K562 (cell line): ENCODE results near the gene SPTBN4. TPM values are rescaled to one million over a fixed set of nuclear protein-coding genes. Genes with fewer than 3 reads are reported as not detected.
A peak's percentile ranks its signal among the peaks of the same experiment; 100 is the strongest.

Experiments
- ATAC-seq: fragments of 200-7000 bp; cut with Tn5 transposase; 3 replicates; pipeline ENCODE4 v1.9.1; 2020; ENCODE audit warnings: moderate library complexity
- BruUV-seq: library from RNA; stranded (reverse); fragments of 400-500 nt; replicated peaks from 2 replicates; lab custom pipeline; 2021; lab: Mats Ljungman, UMichigan
- CTCF ChIA-PET: fragments of 300-600 bp; formaldehyde crosslinking; extraction: SDS; loops from one replicate; lab custom pipeline; 2021; ENCODE audit warnings: low intra/inter-chr PET ratio; lab: Yijun Ruan, JAX
- POLR2A ChIA-PET: fragments of 300-600, 350-650 bp; sonication (Branson Sonifier 250); formaldehyde crosslinking; extraction: SDS; loops from one replicate; lab custom pipeline; 2021; ENCODE audit warnings: antibody characterized with exemption, inconsistent platforms; lab: Yijun Ruan, JAX
- DNase-seq, 4 experiments: peaks; one replicate each; pipeline versions ENCODE4 v3.0.0 to v3.0.0-alpha.2; 2011 to 2018; ENCODE audit warnings: low spot score in 3 of 4, mixed read lengths in 3 of 4; ENCODE audit errors: extremely low read depth in 1 of 4
- FAIRE-seq: peaks from 2 replicates; lab custom pipeline; 2011; peaks lifted over from hg19 to GRCh38; lab: Jason Lieb, UNC
- H2AFZ ChIP-seq: 2 replicates; pipeline ENCODE4 v1.6.0; 2011; ENCODE audit warnings: low read depth, low read length, control low read depth, inconsistent platforms
- H3K27ac ChIP-seq: fragments of 200-600 bp; 3 replicates; pipeline ENCODE4 v1.8.0; 2011; ENCODE audit warnings: low read depth, mild to moderate bottlenecking, control low read depth, inconsistent platforms, low read length, moderate library complexity, mixed read lengths; ENCODE audit errors: extremely low read depth
- H3K27me3 ChIP-seq, 2 experiments: fragments of 300-600 bp in 1 of 2; 2 replicates in 1 of 2; 3 replicates in 1 of 2; pipeline versions ENCODE4 v1.6.0 to v1.8.0; 2011; ENCODE audit warnings: inconsistent platforms in 2 of 2, low read length in 2 of 2, mild to moderate bottlenecking in 1 of 2, mixed read lengths in 1 of 2, moderate library complexity in 1 of 2; ENCODE audit not compliant: control insufficient read depth in 2 of 2, insufficient read depth in 2 of 2
- H3K36me3 ChIP-seq: fragments of 300-600 bp; 3 replicates; pipeline ENCODE4 v1.8.0; 2011; ENCODE audit warnings: mild to moderate bottlenecking, low read length, inconsistent platforms; ENCODE audit not compliant: control insufficient read depth, insufficient read depth
- H3K4me1 ChIP-seq, 2 experiments: fragments of 200-600 bp in 1 of 2; replicated peaks in 1 of 2; 2 replicates in 1 of 2; 3 replicates in 1 of 2; pipeline versions ENCODE4 v1.5.1 to v1.8.0; 2011; ENCODE audit warnings: inconsistent platforms in 2 of 2, low read length in 2 of 2, mild to moderate bottlenecking in 1 of 2, mixed read lengths in 1 of 2, moderate library complexity in 1 of 2; ENCODE audit not compliant: control insufficient read depth in 2 of 2, insufficient read depth in 2 of 2
- H3K4me2 ChIP-seq: 2 replicates; pipeline ENCODE4 v1.6.1; 2011; ENCODE audit warnings: low read length, control low read depth, inconsistent platforms, mixed read lengths; ENCODE audit not compliant: insufficient read depth
- H3K4me3 ChIP-seq: fragments of 200-600 bp; sonication (generic), shearing (Covaris generic); 2 replicates; pipeline ENCODE4 v1.5.1; 2016; ENCODE audit warnings: control low read depth, inconsistent platforms
- H3K79me2 ChIP-seq: fragments of 200-600 bp; 3 replicates; pipeline ENCODE4 v1.8.0; 2011; ENCODE audit warnings: low read length, inconsistent platforms; ENCODE audit not compliant: control insufficient read depth, insufficient read depth
- H3K9ac ChIP-seq, 2 experiments: 2 replicates each; pipeline versions ENCODE4 v1.6.0 to v1.6.1; 2011; ENCODE audit warnings: low read depth in 2 of 2, low read length in 2 of 2, control low read depth in 1 of 2, inconsistent platforms in 1 of 2, mild to moderate bottlenecking in 1 of 2, mixed read lengths in 1 of 2; ENCODE audit not compliant: insufficient read depth in 1 of 2
- H3K9me1 ChIP-seq: one replicate; pipeline ENCODE4 v1.6.0; 2011; ENCODE audit warnings: inconsistent platforms, mild to moderate bottlenecking, low read length, moderate library complexity; ENCODE audit not compliant: control insufficient read depth, insufficient read depth
- H3K9me3 ChIP-seq: replicated peaks from 2 replicates; pipeline ENCODE4 v1.5.1; 2011; ENCODE audit warnings: low read depth, low read length, inconsistent platforms; ENCODE audit not compliant: control insufficient read depth, insufficient read depth
- H4K20me1 ChIP-seq: replicated peaks from 2 replicates; pipeline ENCODE4 v1.6.1; 2011; ENCODE audit warnings: low read length, inconsistent platforms, mixed read lengths; ENCODE audit not compliant: control insufficient read depth, insufficient read depth
- CREM ChIP-seq: IDR thresholded peaks from 2 replicates; pipeline ENCODE4 v1.6.1; 2014; ENCODE audit warnings: antibody characterized with exemption, low read depth
- CTCF ChIP-seq, 3 experiments: IDR thresholded peaks in 2 of 3; conservative IDR thresholded peaks in 1 of 3; 2 replicates each; pipeline ENCODE4 v1.5.1; 2011 to 2012; ENCODE audit warnings: low read length in 3 of 3, mild to moderate bottlenecking in 3 of 3, control low read depth in 2 of 3, improper control_type of control experiment in 1 of 3, inconsistent platforms in 1 of 3, low read depth in 1 of 3, mixed read lengths in 1 of 3, moderate library complexity in 1 of 3; ENCODE audit not compliant: insufficient read depth in 2 of 3
- NRF1 ChIP-seq, 2 experiments: fragments of 450-650 bp; IDR thresholded peaks in 1 of 2; conservative IDR thresholded peaks in 1 of 2; 2 replicates each; pipeline ENCODE4 v1.6.1; 2014; ENCODE audit warnings: mild to moderate bottlenecking in 2 of 2
- RAD21 ChIP-seq, 2 experiments: fragments of 250-450 bp in 1 of 2; fragments of 450-650 bp in 1 of 2; sonication (Bioruptor Pico) in 1 of 2; formaldehyde crosslinking in 1 of 2; IDR thresholded peaks in 1 of 2; conservative IDR thresholded peaks in 1 of 2; 2 replicates each; pipeline versions ENCODE4 v1.4.0 to v1.8.0; 2020 to 2022; ENCODE audit warnings: mild to moderate bottlenecking in 2 of 2, moderate library complexity in 1 of 2
- ZNF76 ChIP-seq: fragments of 250-450 bp; sonication (Bioruptor Pico); IDR thresholded peaks from 2 replicates; pipeline ENCODE4 v1.4.0; 2020; ENCODE audit warnings: mild to moderate bottlenecking, moderate library complexity, borderline replicate concordance
- WGBS: fragments of 100-300 bp; shearing (Covaris generic); methylation state at CpG from one replicate; pipeline ENCODE4 v1.1.6; 2016; ENCODE audit warnings: low coverage, mixed read lengths; ENCODE audit not compliant: insufficient coverage; ENCODE audit errors: missing lambda C conversion rate; 5-methylcytosine and 5-hydroxymethylcytosine counted together
- in situ Hi-C: fragments of 300-500 bp; cut with MboI; formaldehyde crosslinking; loops from 4 replicates; pipeline ENCODE4 v1.15.0; 2018; ENCODE audit warnings: inconsistent platforms, mixed read lengths
- intact Hi-C: fragments of 100-400 bp; cut with micrococcal nuclease; formaldehyde crosslinking; loops from 2 replicates; pipeline ENCODE4 v1.14.2; 2022
- polyA plus RNA-seq, 8 experiments: library from polyadenylated mRNA; depleted of rRNA in 4 of 8; stranded (reverse) in 5 of 8; unstranded in 3 of 8; fragments of >200 nt; fragmentation: Nextera tagmentation in 2 of 8; fragmentation: Illumina TruSeq in 1 of 8; extraction: Ambion mirVana in 2 of 8; extraction: Trizol in 1 of 8; gene quantifications; 2 replicates each; pipeline versions ENCODE4 v1.2.1 to v1.2.3, GENCODE V29; 2011 to 2014; ENCODE audit warnings: inconsistent platforms in 1 of 8, missing spikeins in 1 of 8
- total RNA-seq, 7 experiments: library from RNA; depleted of rRNA in 6 of 7; stranded (reverse); fragments of >200 nt in 6 of 7; fragmentation: Illumina TruSeq in 2 of 7; extraction: Trizol in 2 of 7; gene quantifications; 2 replicates each; pipeline versions ENCODE4 v1.2.1 to v1.2.3, GENCODE V29; 2011 to 2021; ENCODE audit warnings: low replicate concordance in 1 of 7
- TF ChIP-seq, protein P1 (sequence below): fragments of 450-650 bp; IDR thresholded peaks from 2 replicates; pipeline ENCODE4 v1.6.1; 2016
- TF ChIP-seq, protein P2 (sequence below), 2 experiments: fragments of 450-650 bp in 1 of 2; IDR thresholded peaks; 2 replicates each; pipeline ENCODE4 v1.6.1; 2011 to 2017; ENCODE audit warnings: low read depth in 2 of 2, antibody characterized with exemption in 1 of 2, borderline replicate concordance in 1 of 2, low read length in 1 of 2, mild to moderate bottlenecking in 1 of 2, mixed read lengths in 1 of 2; ENCODE audit not compliant: control insufficient read depth in 1 of 2

The SPTBN4 gene
- total and polyA plus RNA-seq, 9 of the 15 experiments (the other 6 are each of a cell fraction or from before 2014, with no cell fraction given): 0.01 to 1.5 (median 0.86) TPM

GRCh38 chr19:40521276-40521675 lies 54.5 kb downstream of the SPTBN4 start:
- no TSS peak for BruUV-seq
- H3K79me2 ChIP-seq: no peaks in the 10 kb centered on the region
- H3K9ac ChIP-seq: no peak overlapping the region
- DNase-seq (peak in 1 of 4 experiments; percentile 53), FAIRE-seq (no peak), ATAC-seq (no peak)
- no peaks in the 10 kb centered on the region for H4K20me1 ChIP-seq
- H3K4me3 ChIP-seq: no peak overlapping the region
- H3K36me3 ChIP-seq: no peaks in the 10 kb centered on the region
- H3K27me3 ChIP-seq: no peaks in the 10 kb centered on the region
- POLR2A ChIA-PET: interaction anchor here (1.5 kb wide), 1 partner anchor 8 kb away, joined by 3 read pairs; no protein-coding TSS in a partner anchor
- CTCF ChIA-PET: interaction anchor here (0.6 kb wide), 1 partner anchor 75 kb away, joined by 4 read pairs; no protein-coding TSS in a partner anchor
- H3K9me1 ChIP-seq: no peaks in the 10 kb centered on the region
- in situ Hi-C loops: no loop called here
- H3K4me1 ChIP-seq: peaks cover 32 to 43% of the 10 kb centered on the region in 2 experiments
- WGBS: 53% methylated on average over 8 of the region's 8 CpGs
- H3K9me3 ChIP-seq: no peaks in the 10 kb centered on the region
- H3K27ac ChIP-seq: no peak overlapping the region
- intact Hi-C loops: loop anchor here (5.0 kb wide), 1 partner anchor 79 kb away; the partner anchor contains the start of gene SERTAD3
- H2AFZ ChIP-seq: no peak overlapping the region
- no peak overlapping the region for H3K4me2 ChIP-seq
- TF ChIP-seq, protein P1, sequence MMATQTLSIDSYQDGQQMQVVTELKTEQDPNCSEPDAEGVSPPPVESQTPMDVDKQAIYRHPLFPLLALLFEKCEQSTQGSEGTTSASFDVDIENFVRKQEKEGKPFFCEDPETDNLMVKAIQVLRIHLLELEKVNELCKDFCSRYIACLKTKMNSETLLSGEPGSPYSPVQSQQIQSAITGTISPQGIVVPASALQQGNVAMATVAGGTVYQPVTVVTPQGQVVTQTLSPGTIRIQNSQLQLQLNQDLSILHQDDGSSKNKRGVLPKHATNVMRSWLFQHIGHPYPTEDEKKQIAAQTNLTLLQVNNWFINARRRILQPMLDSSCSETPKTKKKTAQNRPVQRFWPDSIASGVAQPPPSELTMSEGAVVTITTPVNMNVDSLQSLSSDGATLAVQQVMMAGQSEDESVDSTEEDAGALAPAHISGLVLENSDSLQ: peak; percentile 45; the same call in 1 of the 2 replicates
- TF ChIP-seq ZNF76: no peak
- TF ChIP-seq, protein P2, sequence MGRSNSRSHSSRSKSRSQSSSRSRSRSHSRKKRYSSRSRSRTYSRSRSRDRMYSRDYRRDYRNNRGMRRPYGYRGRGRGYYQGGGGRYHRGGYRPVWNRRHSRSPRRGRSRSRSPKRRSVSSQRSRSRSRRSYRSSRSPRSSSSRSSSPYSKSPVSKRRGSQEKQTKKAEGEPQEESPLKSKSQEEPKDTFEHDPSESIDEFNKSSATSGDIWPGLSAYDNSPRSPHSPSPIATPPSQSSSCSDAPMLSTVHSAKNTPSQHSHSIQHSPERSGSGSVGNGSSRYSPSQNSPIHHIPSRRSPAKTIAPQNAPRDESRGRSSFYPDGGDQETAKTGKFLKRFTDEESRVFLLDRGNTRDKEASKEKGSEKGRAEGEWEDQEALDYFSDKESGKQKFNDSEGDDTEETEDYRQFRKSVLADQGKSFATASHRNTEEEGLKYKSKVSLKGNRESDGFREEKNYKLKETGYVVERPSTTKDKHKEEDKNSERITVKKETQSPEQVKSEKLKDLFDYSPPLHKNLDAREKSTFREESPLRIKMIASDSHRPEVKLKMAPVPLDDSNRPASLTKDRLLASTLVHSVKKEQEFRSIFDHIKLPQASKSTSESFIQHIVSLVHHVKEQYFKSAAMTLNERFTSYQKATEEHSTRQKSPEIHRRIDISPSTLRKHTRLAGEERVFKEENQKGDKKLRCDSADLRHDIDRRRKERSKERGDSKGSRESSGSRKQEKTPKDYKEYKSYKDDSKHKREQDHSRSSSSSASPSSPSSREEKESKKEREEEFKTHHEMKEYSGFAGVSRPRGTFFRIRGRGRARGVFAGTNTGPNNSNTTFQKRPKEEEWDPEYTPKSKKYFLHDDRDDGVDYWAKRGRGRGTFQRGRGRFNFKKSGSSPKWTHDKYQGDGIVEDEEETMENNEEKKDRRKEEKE (IDR thresholded peaks at IDR 0.05; ENCODE audit: borderline replicate concordance in 1 of 2, control insufficient read depth in 1 of 2, low read depth in 2 of 2, low read length in 1 of 2): no peak
- peak in 1 of 2 experiments; percentile 43; a peak in 1 of 4 replicates for TF ChIP-seq RAD21 (CRISPR knock-in tag; conservative IDR thresholded peaks at IDR 0.05 in 1 of 2, IDR thresholded peaks at IDR 0.05 in 1 of 2)
- TF ChIP-seq CTCF (IDR thresholded peaks at IDR 0.05 in 2 of 3, conservative IDR thresholded peaks at IDR 0.05 in 1 of 3; ENCODE audit: insufficient read depth in 2 of 3, low read depth in 1 of 3, low read length in 3 of 3): peak; percentile 48 to 60 (median 50); a peak in 5 of 6 replicates
- 0 out of 2 replicates have a peak, but pooled peaks have one; percentile 7 for TF ChIP-seq CREM
- peak in 1 of 2 experiments; percentile 38; a peak in 1 of 4 replicates for TF ChIP-seq NRF1 (conservative IDR thresholded peaks at IDR 0.05 in 1 of 2, IDR thresholded peaks at IDR 0.05 in 1 of 2)
